Neural cell (in vitro differentiated cells): Measurements from ENCODE around the gene GET4. TPM values are rescaled to one million over a fixed set of nuclear protein-coding genes. Genes with fewer than 3 reads are reported as not detected.
"Not testable (repeated sequence)": the region's sequence is repeated elsewhere in the genome, so short reads cannot be mapped to it uniquely, and the experiment has no call there.

Experiments used
- H2AFZ ChIP-seq: fragments of 200-600, 300-800 bp; sonication (generic), shearing (Covaris generic); 2 replicates; pipeline ENCODE4 v1.6.0; 2014; ENCODE audit warnings: low read depth, mild to moderate bottlenecking, antibody characterized with exemption, low read length, moderate library complexity
- H3F3A ChIP-seq: fragments of 200-600 bp; shearing (Covaris generic); 2 replicates; pipeline ENCODE4 v1.6.1; 2016; ENCODE audit warnings: mild to moderate bottlenecking, moderate library complexity, mixed read lengths, antibody characterized with exemption, low read length; ENCODE audit not compliant: insufficient read depth, poor library complexity, severe bottlenecking
- H3K27ac ChIP-seq: fragments of 200-600, 300-800 bp; sonication (generic), shearing (Covaris generic); 2 replicates; pipeline ENCODE4 v1.5.1; 2014; ENCODE audit warnings: mild to moderate bottlenecking, low read length, moderate library complexity
- H3K27me3 ChIP-seq: fragments of 300-800, 200-600 bp; sonication (generic), shearing (Covaris generic); 2 replicates; pipeline ENCODE4 v1.6.0; 2014; ENCODE audit warnings: mild to moderate bottlenecking, low read depth, low read length, moderate library complexity; ENCODE audit not compliant: insufficient read depth
- H3K36me3 ChIP-seq: fragments of 300-800, 200-600 bp; sonication (generic), shearing (Covaris generic); 2 replicates; pipeline ENCODE4 v1.5.1; 2014; ENCODE audit warnings: mild to moderate bottlenecking, antibody characterized with exemption, low read length, moderate library complexity; ENCODE audit not compliant: insufficient read depth
- H3K4me2 ChIP-seq: fragments of 300-800, 200-600 bp; sonication (generic), shearing (Covaris generic); 2 replicates; pipeline ENCODE4 v1.6.0; 2014; ENCODE audit warnings: mild to moderate bottlenecking, low read length
- H3K4me3 ChIP-seq: fragments of 300-800, 200-600 bp; sonication (generic), shearing (Covaris generic); 2 replicates; pipeline ENCODE4 v1.5.1; 2014; ENCODE audit warnings: mild to moderate bottlenecking, low read length, moderate library complexity
- H3K79me2 ChIP-seq: fragments of 200-600 bp; shearing (Covaris generic); replicated peaks from 2 replicates; pipeline ENCODE4 v1.6.0; 2014; ENCODE audit warnings: mild to moderate bottlenecking, low read length, moderate library complexity; ENCODE audit not compliant: insufficient read depth
- H3K9ac ChIP-seq: fragments of 300-800, 200-600 bp; sonication (generic), shearing (Covaris generic); 2 replicates; pipeline ENCODE4 v1.6.1; 2016; ENCODE audit warnings: mild to moderate bottlenecking, low read length, mixed read lengths
- H3K9me2 ChIP-seq: fragments of 200-600 bp; shearing (Covaris generic); 2 replicates; pipeline ENCODE4 v1.6.1; 2016; ENCODE audit warnings: mild to moderate bottlenecking, low read length, mixed read lengths; ENCODE audit not compliant: insufficient read depth
- H3K9me3 ChIP-seq: fragments of 200-600, 300-800 bp; sonication (generic), shearing (Covaris generic); 2 replicates; pipeline ENCODE4 v1.6.1; 2016; ENCODE audit warnings: mild to moderate bottlenecking, mixed run types, low read length, moderate library complexity, mixed read lengths
- H4K20me1 ChIP-seq: fragments of 200-600 bp; shearing (Covaris generic); 2 replicates; pipeline ENCODE4 v1.6.1; 2016; ENCODE audit warnings: mild to moderate bottlenecking, mixed run types; ENCODE audit not compliant: insufficient read depth
- EP300 ChIP-seq: fragments of 450-650 bp; conservative IDR thresholded peaks from 2 replicates; pipeline ENCODE4 v1.6.1; 2014; ENCODE audit warnings: antibody characterized with exemption, mild to moderate bottlenecking, moderate library complexity; ENCODE audit not compliant: poor library complexity, severe bottlenecking
- EZH2 ChIP-seq: fragments of 200-600, 300-800 bp; shearing (Covaris generic), sonication (generic); IDR thresholded peaks from 2 replicates; pipeline ENCODE4 v1.6.1; 2014; ENCODE audit warnings: antibody characterized with exemption, low read length, borderline replicate concordance, mild to moderate bottlenecking; ENCODE audit not compliant: insufficient read depth, poor library complexity, severe bottlenecking
- MXI1 ChIP-seq: fragments of 450-650 bp; conservative IDR thresholded peaks from 2 replicates; pipeline ENCODE4 v1.6.1; 2014; ENCODE audit warnings: antibody characterized with exemption, mild to moderate bottlenecking; ENCODE audit not compliant: poor library complexity, severe bottlenecking
- POLR2AphosphoS5 ChIP-seq: IDR thresholded peaks from 2 replicates; pipeline ENCODE4 v1.6.1; 2012
- RAD21 ChIP-seq: fragments of 450-650 bp; conservative IDR thresholded peaks from 2 replicates; pipeline ENCODE4 v1.6.1; 2014; ENCODE audit warnings: antibody characterized with exemption, mild to moderate bottlenecking, moderate library complexity
- SMC3 ChIP-seq: fragments of 450-650 bp; conservative IDR thresholded peaks from 2 replicates; pipeline ENCODE4 v1.6.1; 2014; ENCODE audit warnings: antibody characterized with exemption, mild to moderate bottlenecking, moderate library complexity; ENCODE audit not compliant: poor library complexity
- TAF1 ChIP-seq: IDR thresholded peaks from 2 replicates; pipeline ENCODE4 v1.6.1; 2012; ENCODE audit warnings: low read depth
- polyA plus RNA-seq: library from polyadenylated mRNA; depleted of rRNA; stranded (reverse); fragments of >200 nt; gene quantifications from 2 replicates; pipeline ENCODE4 v1.2.3, GENCODE V29; 2014
- TF ChIP-seq, protein P1 (sequence below): fragments of 450-650 bp; IDR thresholded peaks from 2 replicates; pipeline ENCODE4 v1.5.1; 2014; ENCODE audit warnings: antibody characterized with exemption, mild to moderate bottlenecking, moderate library complexity; ENCODE audit not compliant: poor library complexity, severe bottlenecking
- TF ChIP-seq, protein P2 (sequence below): IDR thresholded peaks from 2 replicates; pipeline ENCODE4 v1.6.1; 2012; ENCODE audit warnings: borderline replicate concordance

Gene GET4
- polyA plus RNA-seq, 1 donor from 2014 or later: 63.8 TPM

DNA sequence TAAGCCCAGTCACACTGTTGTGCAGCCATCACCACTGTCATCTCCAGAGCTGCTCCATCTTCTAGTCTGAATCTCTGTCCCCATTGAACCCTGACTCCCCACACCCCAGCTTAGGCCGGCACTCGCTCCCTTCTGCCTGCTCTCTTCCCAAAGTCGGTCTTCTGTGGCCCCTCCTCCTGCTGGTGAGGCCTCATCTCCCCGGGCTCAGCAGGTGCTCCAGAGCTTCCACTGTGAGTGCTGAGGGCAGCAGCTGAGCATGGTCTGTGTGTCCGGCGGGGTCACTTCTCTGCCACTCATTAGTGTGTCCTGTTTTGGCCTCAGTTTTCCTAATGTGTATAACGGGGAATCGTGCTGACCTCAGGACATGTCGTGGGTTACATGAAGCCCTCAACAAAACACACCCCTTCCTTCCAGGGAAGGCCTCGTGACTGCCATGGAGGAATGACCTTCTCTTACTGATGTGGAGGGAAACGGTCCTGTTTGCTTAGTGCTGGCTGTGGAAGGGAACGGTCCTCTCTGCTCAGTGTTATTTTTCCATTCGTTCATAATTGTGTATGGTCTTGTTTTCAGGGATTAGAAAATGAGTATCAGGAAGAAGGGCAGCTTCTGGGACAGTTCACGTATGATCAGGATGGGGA, 4.3 kb upstream of the GET4 start:
- TF ChIP-seq SMC3 (no peak), TAF1 (no peak), MXI1 (no peak), EP300 (no peak), POLR2AphosphoS5 (no peak), RAD21 (no peak), EZH2 (no peak)
- TF ChIP-seq, protein P1, sequence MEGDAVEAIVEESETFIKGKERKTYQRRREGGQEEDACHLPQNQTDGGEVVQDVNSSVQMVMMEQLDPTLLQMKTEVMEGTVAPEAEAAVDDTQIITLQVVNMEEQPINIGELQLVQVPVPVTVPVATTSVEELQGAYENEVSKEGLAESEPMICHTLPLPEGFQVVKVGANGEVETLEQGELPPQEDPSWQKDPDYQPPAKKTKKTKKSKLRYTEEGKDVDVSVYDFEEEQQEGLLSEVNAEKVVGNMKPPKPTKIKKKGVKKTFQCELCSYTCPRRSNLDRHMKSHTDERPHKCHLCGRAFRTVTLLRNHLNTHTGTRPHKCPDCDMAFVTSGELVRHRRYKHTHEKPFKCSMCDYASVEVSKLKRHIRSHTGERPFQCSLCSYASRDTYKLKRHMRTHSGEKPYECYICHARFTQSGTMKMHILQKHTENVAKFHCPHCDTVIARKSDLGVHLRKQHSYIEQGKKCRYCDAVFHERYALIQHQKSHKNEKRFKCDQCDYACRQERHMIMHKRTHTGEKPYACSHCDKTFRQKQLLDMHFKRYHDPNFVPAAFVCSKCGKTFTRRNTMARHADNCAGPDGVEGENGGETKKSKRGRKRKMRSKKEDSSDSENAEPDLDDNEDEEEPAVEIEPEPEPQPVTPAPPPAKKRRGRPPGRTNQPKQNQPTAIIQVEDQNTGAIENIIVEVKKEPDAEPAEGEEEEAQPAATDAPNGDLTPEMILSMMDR: no peak
- TF ChIP-seq, protein P2, sequence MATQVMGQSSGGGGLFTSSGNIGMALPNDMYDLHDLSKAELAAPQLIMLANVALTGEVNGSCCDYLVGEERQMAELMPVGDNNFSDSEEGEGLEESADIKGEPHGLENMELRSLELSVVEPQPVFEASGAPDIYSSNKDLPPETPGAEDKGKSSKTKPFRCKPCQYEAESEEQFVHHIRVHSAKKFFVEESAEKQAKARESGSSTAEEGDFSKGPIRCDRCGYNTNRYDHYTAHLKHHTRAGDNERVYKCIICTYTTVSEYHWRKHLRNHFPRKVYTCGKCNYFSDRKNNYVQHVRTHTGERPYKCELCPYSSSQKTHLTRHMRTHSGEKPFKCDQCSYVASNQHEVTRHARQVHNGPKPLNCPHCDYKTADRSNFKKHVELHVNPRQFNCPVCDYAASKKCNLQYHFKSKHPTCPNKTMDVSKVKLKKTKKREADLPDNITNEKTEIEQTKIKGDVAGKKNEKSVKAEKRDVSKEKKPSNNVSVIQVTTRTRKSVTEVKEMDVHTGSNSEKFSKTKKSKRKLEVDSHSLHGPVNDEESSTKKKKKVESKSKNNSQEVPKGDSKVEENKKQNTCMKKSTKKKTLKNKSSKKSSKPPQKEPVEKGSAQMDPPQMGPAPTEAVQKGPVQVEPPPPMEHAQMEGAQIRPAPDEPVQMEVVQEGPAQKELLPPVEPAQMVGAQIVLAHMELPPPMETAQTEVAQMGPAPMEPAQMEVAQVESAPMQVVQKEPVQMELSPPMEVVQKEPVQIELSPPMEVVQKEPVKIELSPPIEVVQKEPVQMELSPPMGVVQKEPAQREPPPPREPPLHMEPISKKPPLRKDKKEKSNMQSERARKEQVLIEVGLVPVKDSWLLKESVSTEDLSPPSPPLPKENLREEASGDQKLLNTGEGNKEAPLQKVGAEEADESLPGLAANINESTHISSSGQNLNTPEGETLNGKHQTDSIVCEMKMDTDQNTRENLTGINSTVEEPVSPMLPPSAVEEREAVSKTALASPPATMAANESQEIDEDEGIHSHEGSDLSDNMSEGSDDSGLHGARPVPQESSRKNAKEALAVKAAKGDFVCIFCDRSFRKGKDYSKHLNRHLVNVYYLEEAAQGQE: no peak
- no peak overlapping the region for H3K9ac ChIP-seq
- no peak overlapping the region for H3K27ac ChIP-seq
- H3F3A ChIP-seq: no peaks in the 10 kb centered on the region
- no peak overlapping the region for H2AFZ ChIP-seq
- H3K79me2 ChIP-seq: no peaks in the 10 kb centered on the region
- H3K4me2 ChIP-seq: no peak overlapping the region
- no peak overlapping the region for H3K4me3 ChIP-seq
- H3K36me3 ChIP-seq: peaks cover 5% of the 10 kb centered on the region
- H4K20me1 ChIP-seq: no peaks in the 10 kb centered on the region
- no peaks in the 10 kb centered on the region for H3K9me3 ChIP-seq
- H3K27me3 ChIP-seq: no peaks in the 10 kb centered on the region
- no peaks in the 10 kb centered on the region for H3K9me2 ChIP-seq

DNA sequence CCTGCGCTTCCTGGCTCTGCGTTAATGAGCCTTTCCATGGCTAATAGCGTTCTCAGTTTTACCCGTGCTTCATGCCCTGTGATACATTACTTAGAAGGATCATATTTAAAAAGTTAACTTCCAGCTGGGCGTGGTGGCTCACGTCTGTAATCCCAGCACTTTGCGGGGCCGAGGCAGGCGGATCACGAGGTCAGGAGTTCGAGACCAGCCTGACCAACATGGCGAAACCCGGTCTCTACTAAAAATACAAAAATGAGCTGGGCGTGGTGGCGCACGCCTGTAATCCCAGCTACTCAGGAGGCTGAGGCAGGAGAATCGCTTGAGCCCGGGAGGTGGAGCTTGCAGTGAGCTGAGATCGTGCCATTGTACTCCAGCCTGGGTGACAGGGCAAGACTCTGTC, 3.7 kb upstream of the GET4 start:
- not testable (repeated sequence) for H2AFZ ChIP-seq, H3K27ac ChIP-seq, H3K9me3 ChIP-seq, H4K20me1 ChIP-seq, H3K4me3 ChIP-seq, H3K9ac ChIP-seq, H3K4me2 ChIP-seq, H3F3A ChIP-seq, H3K36me3 ChIP-seq, H3K9me2 ChIP-seq, H3K79me2 ChIP-seq, H3K27me3 ChIP-seq
